CD14-positive monocyte (primary cell): ENCODE measurements around the gene ACD. TPM values are rescaled to one million over a fixed set of nuclear protein-coding genes. Genes with fewer than 3 reads are reported as not detected.

ENCODE experiments used
- DNase-seq, 3 donors: peaks; one replicate each; pipeline ENCODE4 v3.0.0-alpha.2; 2011 to 2022
- H2AFZ ChIP-seq: 2 replicates; pipeline ENCODE4 v1.6.0; 2012; ENCODE audit warnings: mild to moderate bottlenecking, low read depth, low read length, inconsistent platforms; ENCODE audit not compliant: insufficient read depth, poor library complexity, severe bottlenecking
- H3K27ac ChIP-seq, 2 donors: 1 replicate in 1 of 2; 2 replicates in 1 of 2; pipeline ENCODE4 v1.5.1; 2012 to 2013; ENCODE audit warnings: low read length in 2 of 2, control low read depth in 1 of 2, inconsistent platforms in 1 of 2, low read depth in 1 of 2, mild to moderate bottlenecking in 1 of 2
- H3K27me3 ChIP-seq, 2 donors: one replicate each; pipeline versions ENCODE4 v1.6.0 to v1.6.1; 2011 to 2013; ENCODE audit warnings: low read length in 2 of 2; ENCODE audit not compliant: control insufficient read depth in 2 of 2, insufficient read depth in 2 of 2
- H3K36me3 ChIP-seq, 2 donors: replicated peaks in 1 of 2; 1 replicate in 1 of 2; 2 replicates in 1 of 2; pipeline versions ENCODE4 v1.5.1 to v1.6.1; 2012 to 2013; ENCODE audit warnings: low read length in 2 of 2, control low read depth in 1 of 2, inconsistent platforms in 1 of 2, mild to moderate bottlenecking in 1 of 2; ENCODE audit not compliant: insufficient read depth in 2 of 2, control insufficient read depth in 1 of 2
- H3K4me1 ChIP-seq, 2 donors: 1 replicate in 1 of 2; 2 replicates in 1 of 2; pipeline versions ENCODE4 v1.5.1 to v1.6.1; 2012 to 2013; ENCODE audit warnings: low read length in 2 of 2, control low read depth in 1 of 2, inconsistent platforms in 1 of 2, mild to moderate bottlenecking in 1 of 2, moderate library complexity in 1 of 2; ENCODE audit not compliant: insufficient read depth in 2 of 2, control insufficient read depth in 1 of 2
- H3K4me2 ChIP-seq: replicated peaks from 2 replicates; pipeline ENCODE3; 2012; ENCODE audit warnings: low read length, moderate library complexity, mild to moderate bottlenecking; ENCODE audit not compliant: poor library complexity, severe bottlenecking; ENCODE audit errors: extremely low read depth
- H3K4me3 ChIP-seq, 3 experiments: fragments of 200-600 bp in 1 of 3; sonication (generic) in 1 of 3; replicated peaks in 1 of 3; 1 replicate in 2 of 3; 2 replicates in 1 of 3; pipeline ENCODE4 v1.5.1; 2011 to 2013; ENCODE audit warnings: low read length in 3 of 3, mild to moderate bottlenecking in 3 of 3, control low read depth in 2 of 3, low read depth in 2 of 3, inconsistent platforms in 1 of 3, moderate library complexity in 1 of 3
- H3K79me2 ChIP-seq: 2 replicates; pipeline ENCODE4 v1.6.0; 2012; ENCODE audit warnings: mild to moderate bottlenecking, control low read depth, inconsistent platforms, low read length, moderate library complexity; ENCODE audit not compliant: insufficient read depth
- H3K9ac ChIP-seq: 2 replicates; pipeline ENCODE4 v1.6.0; 2017; ENCODE audit warnings: low read length, mild to moderate bottlenecking; ENCODE audit not compliant: insufficient read depth, poor library complexity, severe bottlenecking
- H3K9me3 ChIP-seq, 2 donors: replicated peaks in 1 of 2; 1 replicate in 1 of 2; 2 replicates in 1 of 2; pipeline versions ENCODE4 v1.5.1 to v1.6.1; 2012 to 2013; ENCODE audit warnings: low read length in 2 of 2, control low read depth in 1 of 2; ENCODE audit not compliant: control insufficient read depth in 1 of 2, insufficient read depth in 1 of 2
- H4K20me1 ChIP-seq: 2 replicates; pipeline ENCODE4 v1.6.0; 2012; ENCODE audit warnings: mild to moderate bottlenecking, low read length, control low read depth, moderate library complexity; ENCODE audit not compliant: insufficient read depth
- H3K27ac Mint-ChIP-seq, 7 donors: one replicate each; pipeline ENCODE4 v1.8.0; 2020; ENCODE audit warnings: mild to moderate bottlenecking in 7 of 7, mixed read lengths in 7 of 7, moderate library complexity in 6 of 7, inconsistent platforms in 2 of 7
- H3K27me3 Mint-ChIP-seq, 3 donors: one replicate each; pipeline ENCODE4 v1.8.0; 2021 to 2022; ENCODE audit warnings: low read depth in 3 of 3, mild to moderate bottlenecking in 3 of 3, mixed read lengths in 3 of 3, moderate library complexity in 3 of 3, inconsistent platforms in 1 of 3
- H3K36me3 Mint-ChIP-seq, 2 donors: one replicate each; pipeline ENCODE4 v1.8.0; 2020; ENCODE audit warnings: mixed read lengths in 2 of 2, inconsistent platforms in 1 of 2, mild to moderate bottlenecking in 1 of 2
- H3K4me1 Mint-ChIP-seq: one replicate; pipeline ENCODE4 v1.8.0; 2020; ENCODE audit warnings: mild to moderate bottlenecking, mixed read lengths
- H3K4me3 Mint-ChIP-seq, 2 donors: one replicate each; pipeline ENCODE4 v1.8.0; 2020; ENCODE audit warnings: mild to moderate bottlenecking in 2 of 2, mixed read lengths in 2 of 2, moderate library complexity in 1 of 2
- H3K9me3 Mint-ChIP-seq, 7 donors: one replicate each; pipeline ENCODE4 v1.8.0; 2020 to 2022; ENCODE audit warnings: mixed read lengths in 7 of 7, mild to moderate bottlenecking in 6 of 7, moderate library complexity in 6 of 7, inconsistent platforms in 2 of 7
- CTCF ChIP-seq: fragments of 200-600 bp; IDR thresholded peaks from one replicate; pipeline ENCODE4 v1.8.0; 2022; ENCODE audit warnings: antibody characterized with exemption, mild to moderate bottlenecking
- WGBS: methylation state at CpG from one replicate; pipeline ENCODE4 v1.1.5; 2013; ENCODE audit warnings: missing lambda C conversion rate; ENCODE audit not compliant: insufficient coverage; 5-methylcytosine and 5-hydroxymethylcytosine counted together
- intact Hi-C, 2 donors: fragments of 100-400 bp; cut with micrococcal nuclease; formaldehyde crosslinking; loops; one replicate each; pipeline versions ENCODE4 v1.15.0 to v1.15.1; 2023
- polyA plus RNA-seq, 3 donors: library from polyadenylated mRNA; depleted of rRNA in 1 of 3; unstranded in 2 of 3; stranded (reverse) in 1 of 3; fragments of 300-500 nt in 2 of 3; fragments of >200 nt in 1 of 3; fragmentation: Illumina TruSeq in 2 of 3; gene quantifications; 1 replicate in 2 of 3; 2 replicates in 1 of 3; pipeline ENCODE4 v1.2.3, GENCODE V29; 2012 to 2021

ACD gene
- polyA plus RNA-seq, 3 donors = 11.8 to 26.0 (median 14.9) TPM

GRCh38 chr16:67701420-67701819 is 41.4 kb upstream of the ACD start:
- peaks cover 16% of the 10 kb centered on the region for H3K4me1 Mint-ChIP-seq
- no peak overlapping the region for H3K27ac Mint-ChIP-seq
- H3K4me3 ChIP-seq = no peak overlapping the region
- no peak for TF ChIP-seq CTCF
- no peaks in the 10 kb centered on the region for H4K20me1 ChIP-seq
- H3K4me1 ChIP-seq = peaks cover 3 to 14% of the 10 kb centered on the region in 2 donors
- peaks cover 0 to 11% of the 10 kb centered on the region in 2 donors for H3K9me3 ChIP-seq
- intact Hi-C loops = no loop called here
- no peak overlapping the region for H3K27ac ChIP-seq
- DNase-seq = no peak
- H3K27me3 Mint-ChIP-seq = no peaks in the 10 kb centered on the region
- H3K36me3 ChIP-seq = no peaks in the 10 kb centered on the region
- peaks cover 11 to 13% of the 10 kb centered on the region in 2 donors for H3K36me3 Mint-ChIP-seq
- H3K27me3 ChIP-seq = no peaks in the 10 kb centered on the region
- H3K4me3 Mint-ChIP-seq = no peak overlapping the region
- H3K4me2 ChIP-seq = no peak overlapping the region
- H3K9ac ChIP-seq = no peak overlapping the region
- H3K79me2 ChIP-seq = peaks cover 2% of the 10 kb centered on the region
- no peak overlapping the region for H2AFZ ChIP-seq
- peaks cover 0 to 14% (median 5%) of the 10 kb centered on the region in 7 donors for H3K9me3 Mint-ChIP-seq
- WGBS = no CpG with 5 or more reads among the region's 1 CpG

- no peak overlapping the region for H3K27ac Mint-ChIP-seq
- H3K4me1 Mint-ChIP-seq = peaks cover 18% of the 10 kb centered on the region
- Histone ChIP-seq H3K36me3 (no peaks in the 10 kb centered on the region), H3K4me3 (no peak overlapping the region), H3K9ac (no peak overlapping the region), H3K27ac (no peak overlapping the region), H3K4me1 (peaks cover 3 to 14% of the 10 kb centered on the region in 2 donors), H3K27me3 (no peaks in the 10 kb centered on the region), H2AFZ (no peak overlapping the region), H3K4me2 (no peak overlapping the region), H4K20me1 (no peaks in the 10 kb centered on the region), H3K79me2 (no peaks in the 10 kb centered on the region), H3K9me3 (peaks cover 0 to 11% of the 10 kb centered on the region in 2 donors)
- H3K27me3 Mint-ChIP-seq = no peaks in the 10 kb centered on the region
- intact Hi-C loops = no loop called here
- H3K36me3 Mint-ChIP-seq = peaks cover 9 to 13% of the 10 kb centered on the region in 2 donors
- H3K9me3 Mint-ChIP-seq = peaks cover 0 to 14% (median 5%) of the 10 kb centered on the region in 7 donors
- 100% methylated on average over 5 of the region's 7 CpGs for WGBS
- DNase-seq = no peak
- TF ChIP-seq CTCF = no peak
- no peak overlapping the region for H3K4me3 Mint-ChIP-seq
These were observed 39.2 kb upstream of the ACD start for GRCh38 chr16:67699265-67699664.
